SH-SY5Y (cell line): ENCODE measurements around the gene COX6A1.

Experiments used
- GATA2 ChIP-seq: IDR thresholded peaks from 2 replicates; pipeline ENCODE4 v1.6.1; 2011; ENCODE audit warnings: mild to moderate bottlenecking, low read depth, low read length
- GATA3 ChIP-seq: IDR thresholded peaks from 2 replicates; pipeline ENCODE4 v1.6.1; 2011; ENCODE audit warnings: low read depth, mild to moderate bottlenecking, low read length, moderate library complexity

The COX6A1 gene

GRCh38 chr12:120437735-120438494 is at the start of gene COX6A1:
Gene COX6A1, plus strand, starts transcription at chr12:120438113. Its CDS starts 14 bp downstream, at chr12:120438127.
- TF ChIP-seq GATA2 (no peak), GATA3 (no peak)

GRCh38 chr12:120388691-120389481 is 49.0 kb upstream of the COX6A1 start:
- no peak for TF ChIP-seq GATA3
- TF ChIP-seq GATA2 = no peak

- no peak for TF ChIP-seq GATA2
- no peak for TF ChIP-seq GATA3
Observed at GRCh38 chr12:120390540-120391120, 47.3 kb upstream of the COX6A1 start.

DNA sequence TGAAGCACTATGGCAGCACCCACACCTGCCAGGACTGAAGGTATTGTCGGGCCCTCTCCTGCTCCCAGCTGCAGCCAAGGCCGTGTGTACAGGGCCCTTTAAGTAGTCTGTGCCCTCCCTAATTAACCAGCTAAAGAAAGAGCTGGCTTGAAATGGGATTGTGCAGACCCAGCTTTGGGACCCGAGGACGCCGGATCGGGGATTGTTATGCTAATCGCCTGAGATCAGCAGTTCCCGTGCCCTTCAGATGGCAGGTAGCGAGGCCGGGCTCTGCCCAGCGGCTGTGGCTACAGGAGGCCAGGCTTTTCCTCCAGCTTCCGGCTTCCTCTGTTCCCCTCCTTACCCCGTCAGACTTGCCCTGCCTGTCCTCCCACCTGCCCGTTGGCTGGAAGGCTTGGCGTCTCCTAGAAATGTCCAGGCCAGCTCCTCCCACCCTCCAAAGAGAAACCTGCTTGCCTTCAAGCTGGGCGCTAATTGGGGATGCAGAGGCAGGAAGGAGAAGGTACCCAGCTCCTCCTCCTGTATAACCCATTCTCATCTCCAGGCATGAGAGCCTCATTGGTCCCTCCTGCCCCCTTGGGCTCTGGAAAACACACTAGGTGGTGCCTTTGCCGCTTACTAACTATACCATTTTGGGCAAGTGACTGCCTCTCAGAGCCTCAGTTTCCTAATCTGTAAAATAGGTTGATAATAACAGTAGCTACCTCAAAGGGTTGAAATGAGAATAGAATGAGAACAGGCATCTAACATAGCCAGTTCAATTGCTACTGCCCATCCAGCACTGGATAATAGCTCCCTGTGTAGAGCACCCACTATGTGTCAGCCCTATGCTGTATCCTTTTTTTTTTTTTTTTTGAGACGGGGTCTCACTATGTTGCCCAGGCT is 43.2 kb upstream of the COX6A1 start:
- no peak for TF ChIP-seq GATA2

DNA sequence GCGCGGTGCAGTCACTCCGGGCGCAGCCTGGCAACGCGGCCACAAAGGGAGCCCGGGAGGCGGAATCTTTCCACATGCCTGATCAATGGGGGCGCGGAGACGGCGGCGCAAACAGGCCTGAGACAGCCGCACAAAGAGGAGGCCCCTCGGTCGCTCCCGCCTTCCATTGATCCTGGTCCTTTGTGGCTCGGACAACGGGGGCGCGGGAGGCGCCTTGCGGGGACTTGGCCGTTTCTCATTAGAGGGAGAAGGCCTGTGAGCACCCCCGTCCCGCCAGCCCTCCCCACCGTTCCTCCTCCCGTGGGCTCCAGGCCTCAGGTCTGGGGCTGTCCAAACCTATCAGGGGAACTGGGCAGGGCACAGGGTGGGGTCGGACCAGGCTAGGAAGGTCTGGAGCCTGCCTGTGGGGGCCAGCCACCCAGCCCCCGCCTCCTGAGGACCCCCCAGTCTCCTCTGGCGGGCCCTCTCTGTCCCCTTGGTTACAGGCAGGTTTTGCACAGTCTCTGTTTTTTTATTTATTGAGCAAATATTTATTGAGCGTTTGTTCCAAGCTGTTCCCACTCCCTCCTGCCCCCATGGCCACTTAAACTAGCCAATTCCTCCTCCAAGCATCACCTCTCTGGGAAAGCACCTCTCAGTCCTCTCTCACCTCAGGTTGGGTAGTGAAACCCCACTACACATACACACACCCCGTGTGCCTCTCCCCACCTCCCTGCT is 39.9 kb upstream of the COX6A1 start:
- TF ChIP-seq GATA2 (no peak), GATA3 (no peak)

DNA sequence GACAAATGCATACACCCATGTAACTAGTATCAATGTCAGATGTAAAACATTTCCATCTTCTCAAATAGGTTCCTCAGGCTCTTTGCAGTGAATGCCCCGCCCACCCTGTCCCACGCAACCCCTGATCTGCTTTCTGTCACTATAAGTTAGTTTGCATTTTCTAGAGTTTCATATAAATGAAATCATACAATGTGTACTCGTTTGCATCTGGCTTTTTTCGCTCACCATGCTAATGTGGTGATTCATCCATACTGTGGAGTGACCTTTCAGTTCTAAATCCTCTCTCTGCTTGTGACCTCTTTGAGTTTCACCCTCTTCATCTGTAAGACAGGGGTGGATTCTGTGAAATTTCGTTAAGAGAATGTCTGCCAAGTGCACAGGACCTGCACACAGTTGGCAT is 38.4 kb upstream of the COX6A1 start:
- no peak for TF ChIP-seq GATA3
- no peak for TF ChIP-seq GATA2

DNA sequence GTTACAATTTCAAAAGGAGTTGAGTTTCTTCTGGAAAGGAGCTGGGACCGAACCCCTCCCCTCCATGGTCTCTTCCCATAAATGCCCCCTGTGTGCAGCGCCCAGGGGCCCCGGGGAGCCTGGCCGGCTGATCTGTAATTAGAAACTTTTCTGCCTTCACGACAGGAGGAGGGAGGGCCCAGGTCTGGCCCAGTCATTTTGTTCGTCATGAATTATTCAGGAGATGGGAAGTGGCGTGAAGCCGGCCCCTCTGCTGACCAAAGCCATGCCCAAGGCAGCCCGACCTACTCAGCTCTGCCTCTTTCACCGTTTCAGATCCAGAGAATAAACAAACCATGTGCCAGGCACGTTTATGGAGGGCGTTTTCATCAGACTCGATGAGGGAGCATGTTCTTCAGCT is 35.7 kb upstream of the COX6A1 start:
- no peak for TF ChIP-seq GATA3

DNA sequence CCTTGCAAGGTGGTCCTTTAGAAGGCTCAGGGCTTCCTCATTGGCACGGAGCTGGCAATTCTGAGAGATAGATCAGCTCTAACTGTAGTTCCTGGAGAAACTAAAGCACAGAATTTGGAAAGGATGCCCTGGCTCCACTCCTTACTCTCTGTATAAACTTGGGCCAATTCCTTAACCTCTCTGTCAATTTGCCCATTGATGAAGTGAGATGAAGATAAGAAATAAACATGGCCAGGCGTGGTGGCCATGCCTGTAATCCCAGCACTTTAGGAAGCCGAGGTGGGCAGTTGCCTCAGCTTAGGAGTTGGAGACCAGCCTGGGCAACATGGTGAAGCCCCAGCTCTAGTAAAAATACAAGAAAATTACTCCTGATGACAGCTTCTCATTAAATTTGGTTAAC is 34.0 kb upstream of the COX6A1 start:
- TF ChIP-seq GATA2 = no peak
- no peak for TF ChIP-seq GATA3

GRCh38 chr12:120404271-120404670 is 33.6 kb upstream of the COX6A1 start:
- TF ChIP-seq GATA3 = no peak
- no peak for TF ChIP-seq GATA2

DNA sequence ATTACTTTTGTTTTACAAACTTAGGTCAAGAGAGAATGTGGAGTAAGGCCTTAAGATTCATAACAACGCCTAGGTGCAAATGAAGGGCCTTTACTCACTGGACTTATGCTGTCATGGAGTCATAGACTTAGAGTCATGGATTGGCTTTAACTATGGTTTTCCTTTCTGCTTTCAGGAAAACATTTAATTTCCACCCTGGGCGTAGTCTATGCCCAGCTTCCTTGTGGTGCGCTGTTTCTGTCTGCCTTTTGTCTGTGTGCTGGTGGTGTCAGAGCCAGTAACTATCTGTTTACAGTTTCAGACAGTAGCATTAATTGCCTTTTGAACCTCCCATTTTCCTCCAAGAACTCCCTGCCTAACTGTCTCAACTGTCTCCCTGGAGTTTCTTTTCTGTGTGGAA is 31.8 kb upstream of the COX6A1 start:
- TF ChIP-seq GATA3 = no peak

GRCh38 chr12:120406553-120406952 is 31.4 kb upstream of the COX6A1 start:
- TF ChIP-seq GATA3 (no peak), GATA2 (no peak)

GRCh38 chr12:120408771-120409170 is 29.1 kb upstream of the COX6A1 start:
- TF ChIP-seq GATA2 (no peak), GATA3 (no peak)

DNA sequence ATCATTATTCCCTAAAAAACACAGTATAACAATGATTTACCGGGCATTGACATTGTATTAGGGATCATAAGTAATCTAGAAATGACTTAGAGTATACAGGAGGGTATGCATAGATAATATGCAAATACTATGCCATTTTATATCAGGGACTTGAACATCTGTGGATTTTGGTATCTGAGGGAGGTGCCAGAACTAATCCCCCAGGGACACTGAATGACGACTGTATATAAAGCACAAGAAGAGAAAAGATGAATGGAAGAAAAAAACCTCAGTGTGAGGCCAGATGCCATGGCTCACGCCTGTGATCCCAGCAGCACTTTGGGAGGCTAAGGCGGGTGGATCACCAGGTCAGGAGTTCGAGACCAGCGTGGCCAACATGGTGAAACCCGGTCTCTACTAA is 25.5 kb upstream of the COX6A1 start:
- TF ChIP-seq GATA2 (no peak), GATA3 (no peak)
